H1 (cell line): ENCODE data around the gene SLITRK4. TPM values are rescaled to one million over a fixed set of nuclear protein-coding genes. Genes with fewer than 3 reads are reported as not detected.

Experiments used
- CTCF ChIA-PET: fragments of 300-600 bp; sonication (Branson Sonifier 250); formaldehyde crosslinking; loops from one replicate; lab custom pipeline; 2021; ENCODE audit not compliant: partially characterized antibody; lab: Charles Lee
- POLR2A ChIA-PET: fragments of 300-600 bp; sonication (Branson Sonifier 250); formaldehyde crosslinking; loops from one replicate; lab custom pipeline; 2021; ENCODE audit warnings: inconsistent platforms; ENCODE audit not compliant: partially characterized antibody; lab: Charles Lee
- DNase-seq, 2 experiments: peaks; one replicate each; pipeline versions ENCODE4 v3.0.0 to v3.0.0-alpha.2; 2010 to 2022; ENCODE audit warnings: low spot score in 2 of 2, low read depth in 1 of 2, mixed read lengths in 1 of 2
- FAIRE-seq: peaks from 2 replicates; lab custom pipeline; 2011; peaks lifted over from hg19 to GRCh38; lab: Jason Lieb, UNC
- H2AFZ ChIP-seq: 2 replicates; pipeline ENCODE4 v1.8.1; 2012; ENCODE audit warnings: low read length, inconsistent platforms
- H2AK5ac ChIP-seq: 2 replicates; pipeline ENCODE4 v1.6.1; 2013; ENCODE audit warnings: low read depth, low read length
- H2BK120ac ChIP-seq: replicated peaks from 2 replicates; pipeline ENCODE3; 2013; ENCODE audit warnings: low read depth, low read length, inconsistent platforms
- H2BK12ac ChIP-seq: 2 replicates; pipeline ENCODE4 v1.6.1; 2013; ENCODE audit warnings: low read depth, low read length
- H2BK15ac ChIP-seq: 2 replicates; pipeline ENCODE4 v1.6.1; 2013; ENCODE audit warnings: low read length
- H2BK20ac ChIP-seq: 2 replicates; pipeline ENCODE4 v1.6.1; 2013; ENCODE audit warnings: low read length
- H2BK5ac ChIP-seq: 2 replicates; pipeline ENCODE4 v1.6.1; 2013; ENCODE audit warnings: low read depth, low read length
- H3K14ac ChIP-seq: 2 replicates; pipeline ENCODE4 v1.6.1; 2013; ENCODE audit warnings: inconsistent platforms; ENCODE audit not compliant: insufficient read length
- H3K18ac ChIP-seq: 2 replicates; pipeline ENCODE4 v1.6.1; 2013; ENCODE audit warnings: low read length; ENCODE audit errors: extremely low read depth
- H3K23ac ChIP-seq: 2 replicates; pipeline ENCODE4 v1.6.1; 2013; ENCODE audit warnings: inconsistent platforms; ENCODE audit not compliant: insufficient read length
- H3K23me2 ChIP-seq: 2 replicates; pipeline ENCODE4 v1.6.1; 2013; ENCODE audit warnings: low read depth, low read length
- H3K27ac ChIP-seq: 2 replicates; pipeline ENCODE4 v1.6.1; 2011; ENCODE audit warnings: low read depth, low read length, inconsistent platforms
- H3K27me3 ChIP-seq, 4 experiments: replicated peaks in 1 of 4; 1 replicate in 1 of 4; 2 replicates in 3 of 4; pipeline versions ENCODE4 v1.6.1 to v1.8.1; 2011 to 2013; ENCODE audit warnings: low read length in 3 of 4, mild to moderate bottlenecking in 3 of 4, inconsistent platforms in 2 of 4, mixed read lengths in 2 of 4, moderate library complexity in 1 of 4; ENCODE audit not compliant: control insufficient read depth in 3 of 4, insufficient read depth in 3 of 4; ENCODE audit errors: extremely low read depth in 1 of 4
- H3K36me3 ChIP-seq, 4 experiments: 2 replicates each; pipeline versions ENCODE4 v1.6.1 to v1.8.1; 2011 to 2013; ENCODE audit warnings: mild to moderate bottlenecking in 4 of 4, low read length in 3 of 4, moderate library complexity in 2 of 4, control low read depth in 1 of 4, inconsistent platforms in 1 of 4; ENCODE audit not compliant: insufficient read depth in 4 of 4, control insufficient read depth in 2 of 4
- H3K4ac ChIP-seq: replicated peaks from 2 replicates; pipeline ENCODE3; 2013; ENCODE audit warnings: low read length, low read depth, mixed read lengths, inconsistent platforms; ENCODE audit not compliant: insufficient read length
- H3K4me1 ChIP-seq, 4 experiments: replicated peaks in 1 of 4; 1 replicate in 1 of 4; 2 replicates in 3 of 4; pipeline versions ENCODE4 v1.6.1 to v1.8.1; 2011 to 2013; ENCODE audit warnings: low read length in 3 of 4, inconsistent platforms in 2 of 4, mixed read lengths in 1 of 4; ENCODE audit not compliant: insufficient read depth in 4 of 4, control insufficient read depth in 3 of 4
- H3K4me2 ChIP-seq, 2 experiments: 2 replicates each; pipeline versions ENCODE4 v1.6.1 to v1.8.1; 2011 to 2013; ENCODE audit warnings: low read depth in 2 of 2, low read length in 2 of 2, control low read depth in 1 of 2, inconsistent platforms in 1 of 2, mild to moderate bottlenecking in 1 of 2; ENCODE audit not compliant: insufficient read depth in 1 of 2
- H3K4me3 ChIP-seq, 4 experiments: fragments of 200-600, 300-600 bp in 1 of 4; sonication (generic), shearing (Covaris generic), sonication (Bioruptor Twin) in 1 of 4; 2 replicates each; pipeline versions ENCODE4 v1.5.1 to v1.8.1; 2011 to 2016; ENCODE audit warnings: low read length in 4 of 4, low read depth in 3 of 4, control low read depth in 2 of 4, inconsistent platforms in 2 of 4, mild to moderate bottlenecking in 2 of 4, mixed read lengths in 1 of 4, moderate library complexity in 1 of 4; ENCODE audit not compliant: insufficient read depth in 2 of 4; ENCODE audit errors: extremely low read depth in 1 of 4
- H3K56ac ChIP-seq: replicated peaks from 2 replicates; pipeline ENCODE3; 2013; ENCODE audit warnings: low read depth, mild to moderate bottlenecking, mixed read lengths, low read length, inconsistent platforms; ENCODE audit not compliant: insufficient read length
- H3K79me1 ChIP-seq: 2 replicates; pipeline ENCODE4 v1.6.1; 2013; ENCODE audit warnings: low read depth, low read length, control low read depth
- H3K79me2 ChIP-seq, 2 experiments: 2 replicates each; pipeline versions ENCODE4 v1.6.1 to v1.8.1; 2012 to 2013; ENCODE audit warnings: low read length in 2 of 2, mild to moderate bottlenecking in 2 of 2, inconsistent platforms in 1 of 2; ENCODE audit not compliant: insufficient read depth in 2 of 2, control insufficient read depth in 1 of 2
- H3K9ac ChIP-seq, 4 experiments: replicated peaks in 1 of 4; 1 replicate in 1 of 4; 2 replicates in 3 of 4; pipeline versions ENCODE4 v1.6.1 to v1.8.1; 2011 to 2013; ENCODE audit warnings: low read depth in 3 of 4, low read length in 3 of 4, control low read depth in 2 of 4, mild to moderate bottlenecking in 2 of 4, moderate library complexity in 2 of 4, inconsistent platforms in 1 of 4; ENCODE audit errors: extremely low read depth in 1 of 4
- H3K9me3 ChIP-seq, 2 experiments: 2 replicates each; pipeline versions ENCODE4 v1.6.1 to v1.8.1; 2012 to 2013; ENCODE audit warnings: mild to moderate bottlenecking in 2 of 2, moderate library complexity in 2 of 2, control low read depth in 1 of 2, inconsistent platforms in 1 of 2, low read depth in 1 of 2, low read length in 1 of 2, mixed read lengths in 1 of 2; ENCODE audit not compliant: insufficient read depth in 2 of 2
- H4K20me1 ChIP-seq, 2 experiments: replicated peaks in 1 of 2; 2 replicates each; pipeline versions ENCODE3 to v1.8.1; 2011 to 2013; ENCODE audit warnings: inconsistent platforms in 2 of 2, low read length in 2 of 2, mild to moderate bottlenecking in 1 of 2; ENCODE audit not compliant: insufficient read depth in 2 of 2, control insufficient read depth in 1 of 2
- H4K5ac ChIP-seq: 2 replicates; pipeline ENCODE4 v1.6.1; 2013; ENCODE audit warnings: low read length, low read depth, mixed read lengths, inconsistent platforms; ENCODE audit not compliant: insufficient read length
- H4K8ac ChIP-seq: 2 replicates; pipeline ENCODE4 v1.8.0; 2013; ENCODE audit warnings: mild to moderate bottlenecking, moderate library complexity, low read length, inconsistent platforms; ENCODE audit not compliant: insufficient read depth; ENCODE audit errors: extremely low read depth
- H4K91ac ChIP-seq: replicated peaks from 2 replicates; pipeline ENCODE3; 2013; ENCODE audit warnings: low read length, mixed read lengths, inconsistent platforms; ENCODE audit not compliant: insufficient read length
- ASH2L ChIP-seq: fragments of 200-600, 300-600 bp; sonication (generic); IDR thresholded peaks from one replicate; pipeline ENCODE4 v1.7.1; 2017; ENCODE audit warnings: low read length
- BACH1 ChIP-seq: IDR thresholded peaks from 2 replicates; pipeline ENCODE4 v1.6.1; 2012; ENCODE audit warnings: low read length, improper control_type of control experiment
- CBX8 ChIP-seq: fragments of 300-800, 300-1000 bp; sonication (generic); IDR thresholded peaks from 2 replicates; pipeline ENCODE4 v1.7.1; 2016; ENCODE audit warnings: low read depth, low read length, borderline replicate concordance
- EP300 ChIP-seq, 2 experiments: IDR thresholded peaks; 1 replicate in 1 of 2; 2 replicates in 1 of 2; pipeline ENCODE4 v1.6.1; 2011 to 2012; ENCODE audit warnings: low read depth in 2 of 2, low read length in 2 of 2, mild to moderate bottlenecking in 2 of 2, borderline replicate concordance in 1 of 2, inconsistent platforms in 1 of 2, moderate library complexity in 1 of 2
- FOSL1 ChIP-seq: IDR thresholded peaks from 2 replicates; pipeline ENCODE4 v1.6.1; 2011; ENCODE audit warnings: mild to moderate bottlenecking, low read depth, low read length, moderate library complexity; ENCODE audit not compliant: insufficient read depth
- HDAC2 ChIP-seq, 2 experiments: fragments of 300-600 bp in 1 of 2; sonication (generic) in 1 of 2; IDR thresholded peaks; 2 replicates each; pipeline ENCODE4 v1.6.1; 2011 to 2012; ENCODE audit warnings: low read depth in 2 of 2, low read length in 2 of 2, mild to moderate bottlenecking in 2 of 2, moderate library complexity in 2 of 2, borderline replicate concordance in 1 of 2, inconsistent platforms in 1 of 2
- KDM4A ChIP-seq: IDR thresholded peaks from one replicate; pipeline ENCODE4 v1.7.1; 2012; ENCODE audit warnings: low read depth, mild to moderate bottlenecking, moderate library complexity, low read length, inconsistent platforms; ENCODE audit not compliant: severe bottlenecking
- KDM5A ChIP-seq: fragments of 200-600 bp; IDR thresholded peaks from 2 replicates; pipeline ENCODE4 v1.7.1; 2012; ENCODE audit warnings: mild to moderate bottlenecking, low read length, inconsistent platforms, mixed read lengths
- POLR2A ChIP-seq, 2 experiments: IDR thresholded peaks; 1 replicate in 1 of 2; 2 replicates in 1 of 2; pipeline ENCODE4 v1.6.1; 2011; ENCODE audit warnings: low read depth in 2 of 2, low read length in 2 of 2, mild to moderate bottlenecking in 2 of 2; ENCODE audit errors: control extremely low read depth in 1 of 2
- RAD21 ChIP-seq, 2 experiments: IDR thresholded peaks in 1 of 2; conservative IDR thresholded peaks in 1 of 2; 2 replicates each; pipeline ENCODE4 v1.6.1; 2011; ENCODE audit warnings: low read depth in 2 of 2, low read length in 2 of 2, improper control_type of control experiment in 1 of 2, inconsistent platforms in 1 of 2, mild to moderate bottlenecking in 1 of 2, moderate library complexity in 1 of 2
- SUZ12 ChIP-seq: fragments of 200-600 bp; sonication (generic); IDR thresholded peaks from 2 replicates; pipeline ENCODE4 v1.6.1; 2012; ENCODE audit warnings: mild to moderate bottlenecking, inconsistent platforms, low read length, moderate library complexity, mixed read lengths
- whole genome bisulfite sequencing, 2 experiments: shearing (Covaris generic) in 1 of 2; methylation state at CpG; one replicate each; pipeline versions ENCODE4 v1.1.6 to v1.1.7; 2013 to 2015; ENCODE audit warnings: low lambda C conversion rate in 2 of 2, mixed read lengths in 2 of 2, inconsistent platforms in 1 of 2, low coverage in 1 of 2, missing lambda C conversion rate in 1 of 2; ENCODE audit not compliant: insufficient replicate concordance in 2 of 2, insufficient coverage in 1 of 2, insufficient read length in 1 of 2; ENCODE audit errors: extremely low coverage in 1 of 2, missing lambda C conversion rate in 1 of 2; 5-methylcytosine and 5-hydroxymethylcytosine counted together
- polyA plus RNA-seq, 7 experiments: library from polyadenylated mRNA; depleted of rRNA in 3 of 7; stranded (reverse) in 5 of 7; unstranded in 2 of 7; fragments of >200 nt in 5 of 7; fragments of 200-250 nt in 2 of 7; gene quantifications; 1 replicate in 5 of 7; 2 replicates in 1 of 7; 4 replicates in 1 of 7; pipeline versions ENCODE4 v1.2.1 to v1.2.3, GENCODE V29; 2011 to 2013; ENCODE audit warnings: missing spikeins in 2 of 7, mixed read lengths in 2 of 7
- total RNA-seq: library from RNA; stranded (reverse); fragmentation: NEBNext Ultra II Directional; extraction: Animal tissue kit (Norgen Biotek cat#: 25700); gene quantifications from 2 replicates; pipeline ENCODE4 v1.2.1, GENCODE V29; 2021

SLITRK4 gene
- total and polyA plus RNA-seq, 2 of the 8 experiments (the other 6 are each of a cell fraction or from before 2014, with no cell fraction given) = 3.1 to 8.2 TPM

- H3K4me2 ChIP-seq = peak overlapping the region; percentile 75 to 94
- POLR2A ChIA-PET = no interaction called here
- TF ChIP-seq KDM4A = peak; percentile 37
- TF ChIP-seq HDAC2 (IDR thresholded peaks at IDR 0.05; ENCODE audit: borderline replicate concordance in 1 of 2, low read depth in 2 of 2, low read length in 2 of 2) = no peak
- TF ChIP-seq POLR2A (IDR thresholded peaks at IDR 0.05; ENCODE audit: control extremely low read depth in 1 of 2, low read depth in 2 of 2, low read length in 2 of 2) = no peak
- no peak for TF ChIP-seq BACH1
- peak in 1 of 2 experiments; percentile 27; a peak in 2 of 4 replicates for TF ChIP-seq RAD21 (IDR thresholded peaks at IDR 0.05 in 1 of 2, conservative IDR thresholded peaks at IDR 0.05 in 1 of 2; ENCODE audit: low read depth in 2 of 2, low read length in 2 of 2)
- no peak for TF ChIP-seq SUZ12
- no peak for TF ChIP-seq EP300 (IDR thresholded peaks at IDR 0.05; ENCODE audit: borderline replicate concordance in 1 of 2, low read depth in 2 of 2, low read length in 2 of 2)
- no peak for TF ChIP-seq FOSL1
- TF ChIP-seq KDM5A = no peak
- TF ChIP-seq ASH2L = peak; percentile 6
- no peak for TF ChIP-seq CBX8
Observed at GRCh38 chrX:143634663-143635455, 1.0 kb downstream of the SLITRK4 start.

More at GRCh38 chrX:143634663-143635455, 1.0 kb downstream of the SLITRK4 start:
- no peaks in the 10 kb centered on the region for H4K20me1 ChIP-seq
- H2BK12ac ChIP-seq = no peak overlapping the region
- no peak overlapping the region for H2BK20ac ChIP-seq
- H3K14ac ChIP-seq = no peak overlapping the region
- H3K23ac ChIP-seq = no peak overlapping the region
- H3K23me2 ChIP-seq = peaks cover 7% of the 10 kb centered on the region; the same call in 1 of the 2 replicates
- H3K27ac ChIP-seq = no peak overlapping the region
- DNase-seq (no peak), FAIRE-seq (no peak)
- WGBS, 2 experiments = 2% methylated on average over 13 of the region's 67 CpGs; no CpG with 5 or more reads in 1 of the 2 experiments
- H3K79me1 ChIP-seq = no peaks in the 10 kb centered on the region
- H3K27me3 ChIP-seq = peaks cover 0 to 5% (median 0%) of the 10 kb centered on the region in 4 experiments; a peak in 2 of 7 replicates
- peaks cover 0 to 2% of the 10 kb centered on the region in 2 experiments; a peak in 1 of 4 replicates for H3K9me3 ChIP-seq
- no peak overlapping the region for H2AFZ ChIP-seq
- peak overlapping the region; percentile 60; the same call in 1 of the 2 replicates for H2BK5ac ChIP-seq
- H3K18ac ChIP-seq = no peak overlapping the region; the same call in 1 of the 2 replicates
- H3K4me3 ChIP-seq = peak overlapping the region; percentile 55 to 83 (median 66)
- peaks cover 0 to 6% (median 0%) of the 10 kb centered on the region in 4 experiments; a peak in 1 of 7 replicates for H3K4me1 ChIP-seq
- H3K79me2 ChIP-seq = 0 out of 4 replicates have a peak, but pooled peaks cover 0 to 8% of the 10 kb centered on the region in 2 experiments
- H3K4ac ChIP-seq = no peak overlapping the region
- CTCF ChIA-PET = no interaction called here
- H2BK120ac ChIP-seq = no peak overlapping the region
- H4K8ac ChIP-seq = no peak overlapping the region
- H4K91ac ChIP-seq = peak overlapping the region; percentile 27
- no peak overlapping the region for H2BK15ac ChIP-seq
- peak overlapping the region in 2 of 4 experiments; percentile 30 to 40; a peak in 3 of 7 replicates for H3K9ac ChIP-seq
- H2AK5ac ChIP-seq = no peak overlapping the region
- H4K5ac ChIP-seq = no peak overlapping the region
- H3K56ac ChIP-seq = no peak overlapping the region
- H3K36me3 ChIP-seq = peaks cover 0 to 4% (median under 1%) of the 10 kb centered on the region in 4 experiments; a peak in 3 of 8 replicates
